SK-N-SH (cell line): ENCODE measurements around the gene CA12. TPM values are rescaled to one million over a fixed set of nuclear protein-coding genes. Genes with fewer than 3 reads are reported as not detected.

Experiments
- CTCF ChIA-PET: fragments of 300-600, 350-600 bp; formaldehyde crosslinking; extraction: SDS; loops from one replicate; lab custom pipeline; 2021; lab: Yijun Ruan, JAX
- POLR2A ChIA-PET: fragments of 350-600 bp; sonication (Branson Sonifier 250); formaldehyde crosslinking; extraction: SDS; loops from one replicate; lab custom pipeline; 2020; ENCODE audit warnings: antibody characterized with exemption, inconsistent platforms; lab: Yijun Ruan, JAX
- DNase-seq: peaks from one replicate; pipeline ENCODE4 v3.0.0; 2012
- H2AFZ ChIP-seq: fragments of 200-600 bp; sonication (generic); 2 replicates; pipeline ENCODE4 v1.8.1; 2016; ENCODE audit warnings: antibody characterized with exemption, mild to moderate bottlenecking, low read depth
- H3F3A ChIP-seq: fragments of 200-600 bp; sonication (generic); replicated peaks from 2 replicates; pipeline ENCODE3; 2016; ENCODE audit warnings: antibody characterized with exemption, mild to moderate bottlenecking; ENCODE audit not compliant: insufficient read depth
- H3K27ac ChIP-seq, 2 experiments: fragments of 200-500 bp in 1 of 2; fragments of 200-600 bp in 1 of 2; sonication (Bioruptor generic) in 1 of 2; sonication (generic), shearing (Covaris generic) in 1 of 2; 2 replicates each; pipeline versions ENCODE4 v1.5.1 to v1.6.1; 2014 to 2016; ENCODE audit warnings: low read depth in 2 of 2, inconsistent platforms in 1 of 2, low read length in 1 of 2, mild to moderate bottlenecking in 1 of 2, mixed read lengths in 1 of 2
- H3K27me3 ChIP-seq: fragments of 200-600 bp; sonication (generic), shearing (Covaris generic); 2 replicates; pipeline ENCODE4 v1.6.1; 2016; ENCODE audit warnings: mixed run types; ENCODE audit not compliant: insufficient read depth
- H3K36me3 ChIP-seq, 2 experiments: fragments of 200-500 bp in 1 of 2; fragments of 200-600 bp in 1 of 2; sonication (Bioruptor generic) in 1 of 2; sonication (generic) in 1 of 2; replicated peaks in 1 of 2; 2 replicates each; pipeline versions ENCODE3 to v1.5.1; 2014 to 2016; ENCODE audit warnings: low read length in 1 of 2, mild to moderate bottlenecking in 1 of 2; ENCODE audit not compliant: insufficient read depth in 2 of 2, control insufficient read depth in 1 of 2
- H3K4me1 ChIP-seq, 2 experiments: fragments of 200-500 bp in 1 of 2; fragments of 200-600 bp in 1 of 2; sonication (Bioruptor generic) in 1 of 2; sonication (generic), shearing (Covaris generic) in 1 of 2; 2 replicates each; pipeline versions ENCODE4 v1.5.1 to v1.6.1; 2014 to 2016; ENCODE audit warnings: low read depth in 1 of 2, low read length in 1 of 2, mixed run types in 1 of 2; ENCODE audit not compliant: insufficient read depth in 2 of 2, control insufficient read depth in 1 of 2
- H3K4me2 ChIP-seq: fragments of 200-600 bp; sonication (generic), shearing (Covaris generic); 2 replicates; pipeline ENCODE4 v1.6.1; 2017; ENCODE audit warnings: mixed run types
- H3K4me3 ChIP-seq, 2 experiments: fragments of 200-500 bp in 1 of 2; fragments of 200-600 bp in 1 of 2; sonication (Bioruptor generic) in 1 of 2; sonication (generic), shearing (Covaris generic) in 1 of 2; 2 replicates each; pipeline versions ENCODE4 v1.5.1 to v1.8.1; 2014 to 2016; ENCODE audit warnings: low read depth in 2 of 2, inconsistent platforms in 1 of 2, low read length in 1 of 2, mild to moderate bottlenecking in 1 of 2, mixed read lengths in 1 of 2, moderate library complexity in 1 of 2
- H3K79me2 ChIP-seq: fragments of 200-600 bp; sonication (generic); 2 replicates; pipeline ENCODE4 v1.8.1; 2017; ENCODE audit warnings: mild to moderate bottlenecking; ENCODE audit not compliant: insufficient read depth
- H3K9ac ChIP-seq: fragments of 200-600 bp; sonication (generic); 2 replicates; pipeline ENCODE4 v1.6.1; 2017; ENCODE audit warnings: mixed run types
- H3K9me2 ChIP-seq: fragments of 200-600 bp; sonication (generic); 2 replicates; pipeline ENCODE4 v1.6.1; 2017; ENCODE audit warnings: mixed run types
- H3K9me3 ChIP-seq: fragments of 200-600 bp; sonication (generic); 2 replicates; pipeline ENCODE4 v1.6.1; 2017; ENCODE audit warnings: mixed run types, mild to moderate bottlenecking, moderate library complexity
- H4K20me1 ChIP-seq: fragments of 200-600 bp; sonication (generic); 2 replicates; pipeline ENCODE4 v1.6.1; 2017; ENCODE audit warnings: mild to moderate bottlenecking, mixed run types; ENCODE audit not compliant: insufficient read depth
- CHD2 ChIP-seq: fragments of 150-350 bp; IDR thresholded peaks from 2 replicates; pipeline ENCODE4 v1.6.1; 2018; ENCODE audit warnings: low read length; ENCODE audit not compliant: partially characterized antibody
- EP300 ChIP-seq, 2 experiments: IDR thresholded peaks; 2 replicates each; pipeline versions ENCODE4 v1.4.0 to v1.6.1; 2012; ENCODE audit warnings: borderline replicate concordance in 1 of 2, low read depth in 1 of 2, low read length in 1 of 2
- FOSL2 ChIP-seq: IDR thresholded peaks from 2 replicates; pipeline ENCODE4 v1.4.0; 2012; ENCODE audit warnings: low read depth, mild to moderate bottlenecking, moderate library complexity, borderline replicate concordance
- FOXJ3 ChIP-seq: sonication (generic); formaldehyde crosslinking; IDR thresholded peaks from 2 replicates; pipeline ENCODE4 v1.5.1; 2020; ENCODE audit warnings: mild to moderate bottlenecking, missing genetic modification reagents
- SMC3 ChIP-seq: IDR thresholded peaks from 2 replicates; pipeline ENCODE4 v1.6.1; 2012; ENCODE audit warnings: low read depth, low read length, improper control_type of control experiment
- TCF12 ChIP-seq: IDR thresholded peaks from 2 replicates; pipeline ENCODE4 v1.4.0; 2012
- USF1 ChIP-seq: IDR thresholded peaks from 2 replicates; pipeline ENCODE4 v1.4.0; 2012; ENCODE audit warnings: low read depth, borderline replicate concordance
- USF2 ChIP-seq: fragments of 150-350 bp; IDR thresholded peaks from 2 replicates; pipeline ENCODE4 v1.6.1; 2017; ENCODE audit warnings: antibody characterized with exemption, low read length, low read depth, borderline replicate concordance
- YY1 ChIP-seq: IDR thresholded peaks from 2 replicates; pipeline ENCODE4 v1.4.0; 2012; ENCODE audit warnings: low read depth, mild to moderate bottlenecking
- WGBS: methylation state at CpG from one replicate; pipeline ENCODE4 v1.1.6; 2017; ENCODE audit warnings: low lambda C conversion rate; 5-methylcytosine and 5-hydroxymethylcytosine counted together
- polyA plus RNA-seq, 3 experiments: library from polyadenylated mRNA; depleted of rRNA; stranded (reverse); fragments of >200 nt; gene quantifications; 2 replicates each; pipeline ENCODE4 v1.2.3, GENCODE V29; 2012
- TF ChIP-seq, protein P1 (sequence below): fragments of 200-600 bp; sonication (generic); IDR thresholded peaks from 2 replicates; pipeline ENCODE4 v1.6.1; 2017; ENCODE audit warnings: antibody characterized with exemption, mild to moderate bottlenecking, moderate library complexity

The CA12 gene
- polyA plus RNA-seq, 1 of the 3 experiments (the other 2 are of a cell fraction): 39.4 TPM

DNA sequence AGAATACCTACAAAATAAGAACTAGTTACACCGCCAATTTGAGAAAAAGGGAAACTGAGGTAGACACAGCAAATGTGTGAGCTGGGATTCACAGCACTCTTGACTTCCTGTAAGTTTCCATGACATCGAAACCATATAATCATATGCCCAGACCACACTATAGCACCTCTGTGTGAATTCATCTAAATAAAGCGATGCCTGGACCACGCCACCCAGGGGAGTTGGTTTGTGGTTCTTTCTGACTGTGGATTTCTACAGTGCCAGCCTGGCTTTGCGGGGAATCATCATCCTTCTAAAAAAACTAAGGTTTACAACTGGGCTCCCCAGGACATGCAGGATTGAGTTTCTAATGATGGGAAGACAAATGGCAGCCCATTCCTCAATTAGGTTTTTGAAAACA, 23.5 kb upstream of the CA12 start:
- WGBS: 99% methylated on average over 4 of the region's 5 CpGs
- TF ChIP-seq USF2 (no peak), SMC3 (no peak), FOXJ3 (no peak), YY1 (no peak)
- TF ChIP-seq, protein P1, sequence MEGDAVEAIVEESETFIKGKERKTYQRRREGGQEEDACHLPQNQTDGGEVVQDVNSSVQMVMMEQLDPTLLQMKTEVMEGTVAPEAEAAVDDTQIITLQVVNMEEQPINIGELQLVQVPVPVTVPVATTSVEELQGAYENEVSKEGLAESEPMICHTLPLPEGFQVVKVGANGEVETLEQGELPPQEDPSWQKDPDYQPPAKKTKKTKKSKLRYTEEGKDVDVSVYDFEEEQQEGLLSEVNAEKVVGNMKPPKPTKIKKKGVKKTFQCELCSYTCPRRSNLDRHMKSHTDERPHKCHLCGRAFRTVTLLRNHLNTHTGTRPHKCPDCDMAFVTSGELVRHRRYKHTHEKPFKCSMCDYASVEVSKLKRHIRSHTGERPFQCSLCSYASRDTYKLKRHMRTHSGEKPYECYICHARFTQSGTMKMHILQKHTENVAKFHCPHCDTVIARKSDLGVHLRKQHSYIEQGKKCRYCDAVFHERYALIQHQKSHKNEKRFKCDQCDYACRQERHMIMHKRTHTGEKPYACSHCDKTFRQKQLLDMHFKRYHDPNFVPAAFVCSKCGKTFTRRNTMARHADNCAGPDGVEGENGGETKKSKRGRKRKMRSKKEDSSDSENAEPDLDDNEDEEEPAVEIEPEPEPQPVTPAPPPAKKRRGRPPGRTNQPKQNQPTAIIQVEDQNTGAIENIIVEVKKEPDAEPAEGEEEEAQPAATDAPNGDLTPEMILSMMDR: no peak
- no peaks in the 10 kb centered on the region for H3K9me3 ChIP-seq
- H3K9ac ChIP-seq: no peak overlapping the region
- H3K36me3 ChIP-seq: no peaks in the 10 kb centered on the region
- no peak for DNase-seq
- H2AFZ ChIP-seq: peak overlapping the region; percentile 57; the same call in 1 of the 2 replicates
- peak overlapping the region; percentile 15; the same call in 1 of the 2 replicates for H3K4me2 ChIP-seq
- H3K27ac ChIP-seq: peak overlapping the region in 1 of 2 experiments; percentile 27; a peak in 2 of 4 replicates
- H3K4me3 ChIP-seq: 0 out of 4 replicates have a peak overlapping the region, but pooled peaks of 1 of the 2 experiments have one; percentile 28
- H3K79me2 ChIP-seq: no peaks in the 10 kb centered on the region
- H3K27me3 ChIP-seq: no peaks in the 10 kb centered on the region
- H4K20me1 ChIP-seq: no peaks in the 10 kb centered on the region
- POLR2A ChIA-PET: no interaction called here
- no peaks in the 10 kb centered on the region for H3K9me2 ChIP-seq
- peaks cover 5% of the 10 kb centered on the region for H3F3A ChIP-seq
- CTCF ChIA-PET: interaction anchor here (0.6 to 3.2 kb wide), 10 partner anchors 9 to 239 kb away, joined by 3 to 15 read pairs (median 4); no protein-coding TSS in a partner anchor
- peaks cover 3 to 13% of the 10 kb centered on the region in 2 experiments; a peak in 3 of 4 replicates for H3K4me1 ChIP-seq

GRCh38 chr15:63403254-63403945, 21.8 kb upstream of the CA12 start:
- H4K20me1 ChIP-seq: no peaks in the 10 kb centered on the region
- H3K9me3 ChIP-seq: no peaks in the 10 kb centered on the region
- peaks cover 3 to 13% of the 10 kb centered on the region in 2 experiments; a peak in 3 of 4 replicates for H3K4me1 ChIP-seq
- H3K27ac ChIP-seq: no peak overlapping the region
- H3K9ac ChIP-seq: no peak overlapping the region
- no peaks in the 10 kb centered on the region for H3K27me3 ChIP-seq
- no peak overlapping the region for H3K4me2 ChIP-seq
- no peak for TF ChIP-seq TCF12
- no peak for TF ChIP-seq CHD2
- TF ChIP-seq FOSL2: no peak
- TF ChIP-seq USF1: no peak
- TF ChIP-seq, protein P1: no peak
- TF ChIP-seq EP300 (IDR thresholded peaks at IDR 0.05; ENCODE audit: borderline replicate concordance in 1 of 2, low read depth in 1 of 2, low read length in 1 of 2): no peak
- no peak overlapping the region for H3K4me3 ChIP-seq
- H3K79me2 ChIP-seq: no peaks in the 10 kb centered on the region
- no peaks in the 10 kb centered on the region for H3K9me2 ChIP-seq
- no peaks in the 10 kb centered on the region for H3K36me3 ChIP-seq
- ChIA-PET CTCF (interaction anchor here (0.8 to 3.8 kb wide), 31 partner anchors 8 to 355 kb away, joined by 3 to 73 read pairs (median 4); partner anchors contain the start of gene CA12), POLR2A (interaction anchor here (1.0 kb wide), 1 partner anchor 112 kb away, joined by 4 read pairs; no protein-coding TSS in a partner anchor)
- WGBS: 90% methylated on average over 11 of the region's 11 CpGs
- H3F3A ChIP-seq: peaks cover 5% of the 10 kb centered on the region
- no peak overlapping the region for H2AFZ ChIP-seq
- DNase-seq: no peak
